ENCODE measurements around the gene DCUN1D4.

The DCUN1D4 gene

GRCh38 chr4:51930557-51930956, 87.6 kb downstream of the DCUN1D4 start:
- TF ChIP-seq CTCF (IDR thresholded peaks at IDR 0.05), result no peak

GRCh38 chr4:51931461-51931860, 88.5 kb downstream of the DCUN1D4 start:
- TF ChIP-seq CTCF (IDR thresholded peaks at IDR 0.05), result no peak

GRCh38 chr4:51932261-51932660, 89.3 kb downstream of the DCUN1D4 start:
- TF ChIP-seq CTCF (IDR thresholded peaks at IDR 0.05), result no peak

GRCh38 chr4:51932684-51933083, 89.7 kb downstream of the DCUN1D4 start:
- no peak for TF ChIP-seq CTCF (IDR thresholded peaks at IDR 0.05)

GRCh38 chr4:51942108-51942832, 99.3 kb downstream of the DCUN1D4 start:
- TF ChIP-seq CTCF (IDR thresholded peaks at IDR 0.05), result no peak

- no peak for TF ChIP-seq CTCF (IDR thresholded peaks at IDR 0.05)
Measured at GRCh38 chr4:51942833-51943215, 99.9 kb downstream of the DCUN1D4 start.

- TF ChIP-seq CTCF (IDR thresholded peaks at IDR 0.05), result no peak
Measured at GRCh38 chr4:51943221-51943620, 100.3 kb downstream of the DCUN1D4 start.
